Esophagus muscularis mucosa (tissue), 4 donors: Measurements from ENCODE around the gene NRF1.

Experiments
- EP300 ChIP-seq: sonication (generic); formaldehyde crosslinking; IDR thresholded peaks from one replicate; pipeline ENCODE4 v1.6.1; 2017; ENCODE audit warnings: antibody characterized with exemption
- POLR2A ChIP-seq: fragments of 450-650 bp; IDR thresholded peaks from one replicate; pipeline ENCODE4 v1.6.1; 2017; ENCODE audit warnings: antibody characterized with exemption, moderate library complexity, mild to moderate bottlenecking, low read depth
- POLR2AphosphoS5 ChIP-seq, 2 donors: sonication (generic); formaldehyde crosslinking; IDR thresholded peaks; one replicate each; pipeline ENCODE4 v1.6.1; 2017; ENCODE audit warnings: antibody characterized with exemption in 2 of 2
- TF ChIP-seq, protein P1 (sequence below), 3 experiments: fragments of 200-600 bp in 2 of 3; fragments of 450-650 bp in 1 of 3; sonication (generic) in 2 of 3; IDR thresholded peaks; one replicate each; pipeline ENCODE4 v1.5.1; 2017 to 2019; ENCODE audit warnings: antibody characterized with exemption in 3 of 3, mild to moderate bottlenecking in 2 of 3, moderate library complexity in 1 of 3

DNA sequence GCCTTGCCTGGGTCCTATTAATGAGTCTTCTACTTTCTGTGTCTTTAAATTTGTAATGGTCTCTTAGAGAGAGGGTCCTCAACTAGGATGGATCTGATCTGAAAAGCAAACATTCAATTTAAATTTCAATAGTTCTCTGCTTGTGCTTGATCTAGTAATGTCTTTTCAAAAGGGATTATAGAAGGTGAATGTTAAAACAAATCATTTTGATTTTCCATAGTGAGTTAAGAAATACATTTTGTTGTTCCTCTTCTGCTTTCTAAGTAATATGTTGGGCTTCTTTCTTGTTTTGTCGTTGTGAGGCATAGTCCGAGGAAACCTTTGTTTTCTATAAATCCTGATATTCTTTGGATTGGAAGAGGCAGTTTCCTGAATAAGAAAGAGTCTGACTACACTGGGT lies 18.8 kb downstream of the NRF1 start:
- TF ChIP-seq, protein P1, sequence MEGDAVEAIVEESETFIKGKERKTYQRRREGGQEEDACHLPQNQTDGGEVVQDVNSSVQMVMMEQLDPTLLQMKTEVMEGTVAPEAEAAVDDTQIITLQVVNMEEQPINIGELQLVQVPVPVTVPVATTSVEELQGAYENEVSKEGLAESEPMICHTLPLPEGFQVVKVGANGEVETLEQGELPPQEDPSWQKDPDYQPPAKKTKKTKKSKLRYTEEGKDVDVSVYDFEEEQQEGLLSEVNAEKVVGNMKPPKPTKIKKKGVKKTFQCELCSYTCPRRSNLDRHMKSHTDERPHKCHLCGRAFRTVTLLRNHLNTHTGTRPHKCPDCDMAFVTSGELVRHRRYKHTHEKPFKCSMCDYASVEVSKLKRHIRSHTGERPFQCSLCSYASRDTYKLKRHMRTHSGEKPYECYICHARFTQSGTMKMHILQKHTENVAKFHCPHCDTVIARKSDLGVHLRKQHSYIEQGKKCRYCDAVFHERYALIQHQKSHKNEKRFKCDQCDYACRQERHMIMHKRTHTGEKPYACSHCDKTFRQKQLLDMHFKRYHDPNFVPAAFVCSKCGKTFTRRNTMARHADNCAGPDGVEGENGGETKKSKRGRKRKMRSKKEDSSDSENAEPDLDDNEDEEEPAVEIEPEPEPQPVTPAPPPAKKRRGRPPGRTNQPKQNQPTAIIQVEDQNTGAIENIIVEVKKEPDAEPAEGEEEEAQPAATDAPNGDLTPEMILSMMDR (IDR thresholded peaks at IDR 0.05): no peak
- TF ChIP-seq POLR2A (no peak), POLR2AphosphoS5 (IDR thresholded peaks at IDR 0.05) (no peak), EP300 (no peak)
